Left renal pelvis (tissue), 4 donors: ENCODE results near the gene RNF17. TPM values are rescaled to one million over a fixed set of nuclear protein-coding genes. Genes with fewer than 3 reads are reported as not detected.
"Not testable (repeated sequence)": the region's sequence is repeated elsewhere in the genome, so short reads cannot be mapped to it uniquely, and the experiment has no call there.

ENCODE experiments used
- DNase-seq, 4 donors: peaks; one replicate each; pipeline ENCODE4 v3.0.0-alpha.2; 2013; ENCODE audit warnings: low read depth in 4 of 4, low spot score in 3 of 4
- polyA plus RNA-seq, 4 donors: library from polyadenylated mRNA; unstranded; fragments of 120-200 nt; gene quantifications; one replicate each; pipeline ENCODE4 v1.2.1, GENCODE V29; 2013; ENCODE audit not compliant: insufficient read length in 4 of 4

Gene RNF17
- under 1 TPM in 2 of 4 donors, not detected in 2; 0.72 to 0.86 TPM for polyA plus RNA-seq

DNA sequence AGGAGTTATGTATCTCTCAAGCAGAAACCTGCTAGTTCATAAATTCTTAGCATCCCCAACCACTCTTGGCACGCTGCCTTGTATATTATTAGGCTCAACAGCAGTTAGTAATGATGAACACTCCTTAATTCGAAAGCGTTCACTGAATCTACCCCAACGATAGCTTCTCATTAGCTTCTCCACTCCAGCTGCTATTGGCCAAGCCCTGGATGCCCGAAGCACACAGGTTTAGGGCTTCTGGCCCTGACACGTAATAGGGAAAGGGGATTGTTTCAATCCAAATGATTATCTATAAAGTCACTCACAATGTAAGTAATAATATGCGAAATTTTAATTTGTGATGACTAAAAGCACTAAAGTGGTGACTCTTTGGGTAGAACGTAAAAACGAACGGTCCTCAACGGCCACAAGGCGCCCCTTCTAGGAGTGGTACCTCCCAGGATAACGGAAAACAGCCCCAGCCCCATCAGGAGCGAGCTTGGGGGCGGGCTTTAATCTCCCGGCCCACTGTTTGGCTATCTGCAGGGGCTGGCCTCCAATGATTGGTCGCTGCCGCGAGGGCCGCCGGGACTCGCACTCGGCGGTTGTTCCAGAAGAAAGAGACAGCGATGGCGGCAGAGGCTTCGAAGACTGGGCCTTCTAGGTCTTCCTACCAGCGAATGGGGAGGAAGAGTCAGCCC, at the start of gene RNF17:
Gene RNF17 (plus strand): TSS at position 574 of the 680 bp plus-strand sequence. CDS start 35 bp downstream, at position 609.
- no peak for DNase-seq

DNA sequence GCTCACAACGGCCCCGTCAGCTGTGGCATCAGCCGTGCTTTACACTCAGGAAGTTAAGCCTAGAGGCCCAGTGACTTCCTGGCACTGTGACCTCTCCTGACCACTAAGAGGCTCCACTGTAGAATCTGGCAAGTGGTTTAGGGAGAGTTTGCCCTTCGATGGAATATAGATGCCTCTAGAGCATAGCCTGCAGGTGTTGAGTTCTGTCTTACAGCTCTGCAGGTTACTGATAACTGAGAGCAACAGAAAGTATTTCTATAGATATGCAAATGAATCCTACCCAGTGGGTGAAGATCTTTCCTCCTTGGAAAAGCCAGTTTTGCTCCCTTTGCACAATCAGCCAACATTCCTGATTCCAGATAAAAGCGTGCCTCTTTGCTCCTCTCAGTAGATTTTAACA, 48.0 kb upstream of the RNF17 start:
- DNase-seq, result no peak

DNA sequence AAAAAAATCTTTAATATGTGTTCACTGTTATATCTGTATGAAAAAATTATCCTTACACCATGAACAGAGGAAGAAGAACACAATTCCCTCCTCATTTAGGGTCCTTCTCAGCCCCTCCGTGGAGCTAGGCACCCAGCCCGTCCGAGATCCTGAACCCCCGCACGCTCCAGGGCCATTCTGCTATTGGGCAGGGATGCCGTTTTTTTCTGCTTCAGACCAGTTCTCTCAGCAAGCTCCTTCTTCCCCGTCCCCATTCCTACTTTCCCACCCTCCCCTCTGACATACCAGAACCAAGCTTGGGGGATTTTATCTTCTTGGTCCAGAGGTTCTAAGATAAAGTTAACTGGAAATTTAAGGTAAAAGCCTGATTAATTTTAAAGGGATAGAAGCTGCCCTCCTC, 47.5 kb upstream of the RNF17 start:
- no peak for DNase-seq

- no peak for DNase-seq
Measured at GRCh38 chr13:24717217-24717616, 46.8 kb upstream of the RNF17 start.

DNA sequence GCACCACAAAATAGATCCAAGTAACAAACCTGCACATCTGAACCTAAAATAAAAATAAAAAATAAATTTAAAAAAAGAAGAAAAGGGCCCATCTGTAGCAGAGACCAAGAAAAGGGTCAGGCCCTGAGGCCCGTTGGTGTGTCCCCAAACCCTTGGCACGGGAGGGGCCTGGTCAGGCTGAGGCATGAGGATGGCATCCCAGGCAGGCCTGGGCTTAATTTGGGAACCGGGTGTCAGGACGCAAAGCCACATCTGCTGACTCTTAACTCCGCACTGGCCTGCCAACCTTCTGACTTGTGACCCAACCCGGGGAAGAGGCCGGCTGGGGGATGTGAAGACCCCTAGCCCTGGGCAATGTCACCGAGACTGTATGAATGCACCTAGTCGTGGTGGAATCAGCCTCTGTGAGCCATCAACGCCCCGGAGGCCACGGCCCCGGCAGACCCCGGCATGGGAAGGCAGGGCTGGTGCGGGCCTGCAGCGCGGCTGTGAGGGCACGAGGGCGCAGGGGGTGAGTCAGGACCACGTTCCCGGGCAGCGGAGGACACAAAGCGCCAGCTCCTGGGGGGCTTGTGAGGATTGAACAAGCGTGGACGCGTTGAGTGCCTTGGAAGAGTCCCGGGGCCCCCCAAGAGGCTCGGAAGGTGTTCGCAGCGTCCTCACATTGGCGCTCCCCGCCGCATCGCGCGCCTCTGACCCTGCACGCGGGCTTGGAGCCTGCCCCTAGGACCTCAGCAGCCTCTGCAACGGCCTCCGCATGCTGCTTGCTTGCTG, 45.6 kb upstream of the RNF17 start:
- no peak for DNase-seq

DNA sequence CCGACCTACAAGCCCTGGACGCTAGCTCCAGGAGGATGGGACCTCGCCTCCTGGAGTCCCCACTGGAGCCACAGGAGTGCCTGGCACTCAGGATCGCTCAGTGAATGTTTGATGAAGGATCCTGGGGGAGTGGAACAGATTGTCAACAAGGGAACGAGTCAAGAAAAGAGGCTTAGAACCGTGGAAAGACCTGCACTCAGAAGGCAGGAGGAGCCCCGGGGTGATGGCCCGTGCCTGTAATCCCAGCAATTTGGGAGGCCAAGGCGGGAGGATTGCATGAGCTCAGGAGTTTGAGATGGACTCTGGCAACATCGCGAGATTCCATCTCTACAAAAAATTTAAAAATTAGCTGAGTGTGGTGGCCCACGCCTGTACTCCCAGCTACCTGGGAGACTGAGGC, 44.8 kb upstream of the RNF17 start:
- DNase-seq, result no peak

- no peak for DNase-seq
Measured at GRCh38 chr13:24723206-24723605, 40.8 kb upstream of the RNF17 start.

GRCh38 chr13:24724714-24725113, 39.3 kb upstream of the RNF17 start:
- no peak for DNase-seq

- DNase-seq, result no peak
Measured at GRCh38 chr13:24725379-24725778, 38.6 kb upstream of the RNF17 start.

GRCh38 chr13:24727731-24728601, 36.0 kb upstream of the RNF17 start:
- DNase-seq, result peak in 2 of 4 donors; percentile 27 to 53

DNA sequence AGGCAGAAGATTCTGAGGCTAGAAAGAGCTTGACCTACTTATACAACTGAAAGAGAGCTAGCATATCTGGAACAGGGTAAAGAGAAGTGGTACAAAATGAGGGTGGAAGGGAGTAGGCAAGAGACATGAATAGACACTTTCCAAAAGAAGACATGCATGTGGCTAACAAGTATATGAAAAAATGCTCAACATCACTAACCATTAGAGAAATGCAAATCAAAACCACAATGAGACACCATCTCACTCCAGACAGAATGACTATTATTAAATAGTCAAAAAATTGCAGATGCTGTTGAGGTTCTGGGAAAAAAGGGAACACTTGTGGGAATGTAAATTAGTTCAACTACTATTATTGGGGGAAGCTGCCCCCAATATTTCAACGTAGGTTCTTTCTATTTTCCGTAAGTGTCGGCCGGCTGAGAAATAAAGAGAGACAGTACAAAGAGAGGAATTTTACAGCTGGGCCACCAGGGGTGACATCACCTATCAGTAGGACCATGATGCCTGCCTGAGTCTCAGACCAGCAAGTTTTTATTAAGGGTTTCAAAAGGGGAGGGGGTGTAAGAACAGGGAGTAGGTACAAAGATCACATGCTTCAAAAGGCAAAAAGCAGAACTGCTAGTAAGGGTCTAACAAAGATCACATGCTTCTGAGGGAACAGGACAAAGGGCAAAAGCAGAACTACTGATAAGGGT, 32.9 kb upstream of the RNF17 start:
- not testable (repeated sequence) for DNase-seq

GRCh38 chr13:24734950-24735349, 29.0 kb upstream of the RNF17 start:
- DNase-seq, result no peak

DNA sequence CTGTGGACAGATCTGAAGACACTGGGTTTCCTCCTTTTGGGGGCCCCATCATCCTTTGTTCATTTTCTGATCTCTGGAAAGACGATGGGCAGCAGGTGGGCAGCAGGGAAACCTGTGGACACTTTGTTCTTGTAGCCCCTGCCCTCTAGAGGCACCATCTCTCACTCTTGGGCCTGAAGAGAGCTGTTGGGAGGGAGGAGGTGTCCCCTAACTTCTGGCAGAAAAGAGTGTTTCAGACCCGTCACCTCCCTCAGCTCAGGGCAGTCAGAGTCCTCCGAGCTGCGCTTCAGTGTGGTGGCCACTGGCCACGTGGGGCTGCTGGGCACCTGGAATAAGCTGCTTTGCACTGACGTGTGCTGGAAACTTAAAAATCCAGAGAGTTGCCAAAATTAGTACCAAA, 26.9 kb upstream of the RNF17 start:
- DNase-seq, result no peak

GRCh38 chr13:24738366-24738847, 25.6 kb upstream of the RNF17 start:
- no peak for DNase-seq

DNA sequence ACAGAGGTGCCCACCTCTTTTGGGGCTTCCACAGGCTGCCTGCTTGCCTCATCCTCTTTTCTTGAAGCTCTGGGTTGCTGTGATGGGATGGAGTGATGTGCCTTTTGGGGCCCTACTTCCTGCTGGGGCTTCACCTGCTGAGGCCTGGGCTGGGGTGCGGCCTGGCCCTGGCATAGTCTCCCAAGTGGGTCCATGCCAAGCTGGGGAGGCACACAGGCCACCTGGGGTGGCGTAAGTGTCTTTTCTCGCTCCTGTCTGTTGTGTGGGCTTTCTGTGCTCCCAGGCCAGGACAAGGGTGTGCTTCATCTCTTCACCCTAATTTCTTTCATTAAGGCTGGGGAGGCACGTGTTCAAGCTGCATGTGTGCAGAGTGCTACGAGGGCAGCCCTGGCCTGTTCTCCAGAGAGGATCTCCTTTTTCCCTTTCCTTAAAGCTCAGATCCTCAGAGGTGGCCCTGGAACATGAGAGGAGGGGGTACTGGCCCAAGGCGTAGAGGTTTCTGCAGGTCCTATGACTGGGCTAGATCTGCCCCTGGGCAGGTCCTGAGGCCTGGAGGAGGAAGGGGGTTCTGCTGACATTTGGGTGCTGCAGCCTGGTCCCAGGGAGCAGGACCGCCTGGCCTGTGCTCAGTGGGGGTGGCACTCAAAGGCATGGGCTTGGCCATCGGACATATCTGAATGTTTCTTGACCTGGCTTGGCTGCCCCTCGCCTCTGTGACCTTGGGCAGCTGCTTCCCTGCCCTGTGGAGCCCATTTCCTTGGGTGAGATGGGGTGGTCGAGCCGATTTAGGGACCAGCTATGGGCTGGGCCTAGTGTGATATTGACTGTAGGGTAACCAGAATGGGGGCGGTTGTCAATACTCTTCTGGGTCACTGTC, 23.7 kb upstream of the RNF17 start:
- DNase-seq, result no peak

DNA sequence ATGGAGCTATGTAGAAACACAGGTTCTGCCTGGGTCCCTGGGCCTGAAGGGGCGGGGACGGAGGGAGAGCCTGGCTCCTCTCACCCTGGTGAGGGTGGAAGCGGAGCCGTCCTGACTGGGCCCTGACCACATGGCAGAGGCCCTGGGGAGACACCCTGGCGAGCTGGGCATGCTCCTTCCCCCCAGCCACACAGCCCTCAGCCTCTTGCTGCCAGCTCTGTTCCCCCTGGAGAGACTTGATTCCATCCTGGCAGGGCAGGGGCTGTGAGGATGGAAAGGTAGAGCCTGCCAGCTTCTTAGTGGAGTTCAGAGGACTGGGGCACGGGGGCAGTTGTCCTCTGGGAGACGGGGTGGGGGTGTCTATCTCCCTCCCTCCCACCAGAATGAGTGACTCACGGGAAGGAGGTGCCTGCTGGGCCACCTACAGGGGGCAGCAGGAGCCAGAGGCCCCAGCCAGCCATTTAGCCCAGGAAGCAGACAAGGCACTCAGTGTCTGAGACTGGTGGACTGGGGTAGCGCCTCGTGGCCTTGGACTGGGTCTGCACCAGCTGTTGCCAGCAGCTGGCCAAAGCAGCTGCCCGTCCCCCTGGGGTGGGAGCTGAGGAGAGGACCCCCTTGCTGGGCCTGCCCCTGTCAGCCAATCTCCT, 22.8 kb upstream of the RNF17 start:
- no peak for DNase-seq

GRCh38 chr13:24741791-24742190, 22.2 kb upstream of the RNF17 start:
- no peak for DNase-seq

GRCh38 chr13:24742294-24742693, 21.7 kb upstream of the RNF17 start:
- DNase-seq, result no peak

DNA sequence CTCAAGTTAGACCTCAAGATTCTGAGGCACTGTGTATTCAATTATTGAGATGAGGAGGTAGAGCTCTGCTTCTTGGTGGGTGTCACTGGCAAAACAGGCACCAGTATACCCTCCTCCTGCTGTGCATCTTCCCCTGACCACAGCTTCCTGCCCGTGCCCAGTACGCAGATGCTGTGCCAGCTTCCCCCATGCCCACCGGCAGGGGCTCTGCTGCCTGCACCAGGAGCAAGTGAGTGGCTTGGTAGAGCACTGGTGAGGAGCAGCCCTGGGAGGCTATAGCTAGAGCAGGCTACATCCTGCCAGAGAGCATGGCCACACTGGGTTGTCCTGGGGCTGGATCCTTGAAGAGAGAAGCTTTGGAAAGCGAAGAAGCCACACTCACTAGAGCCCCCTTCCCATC, 21.0 kb upstream of the RNF17 start:
- DNase-seq, result no peak
